GM21576 (cell line): ENCODE data around the gene ZFYVE9.
"Not testable (repeated sequence)": the region's sequence is repeated elsewhere in the genome, so short reads cannot be mapped to it uniquely, and the experiment has no call there.

Source experiments
- ATAC-seq: cut with Tn5 transposase; IDR thresholded peaks from one replicate; pipeline ENCODE4 v1.9.1; 2021; ENCODE audit warnings: mild to moderate bottlenecking, moderate library complexity; ENCODE audit not compliant: unreplicated experiment

Gene ZFYVE9, protein sequence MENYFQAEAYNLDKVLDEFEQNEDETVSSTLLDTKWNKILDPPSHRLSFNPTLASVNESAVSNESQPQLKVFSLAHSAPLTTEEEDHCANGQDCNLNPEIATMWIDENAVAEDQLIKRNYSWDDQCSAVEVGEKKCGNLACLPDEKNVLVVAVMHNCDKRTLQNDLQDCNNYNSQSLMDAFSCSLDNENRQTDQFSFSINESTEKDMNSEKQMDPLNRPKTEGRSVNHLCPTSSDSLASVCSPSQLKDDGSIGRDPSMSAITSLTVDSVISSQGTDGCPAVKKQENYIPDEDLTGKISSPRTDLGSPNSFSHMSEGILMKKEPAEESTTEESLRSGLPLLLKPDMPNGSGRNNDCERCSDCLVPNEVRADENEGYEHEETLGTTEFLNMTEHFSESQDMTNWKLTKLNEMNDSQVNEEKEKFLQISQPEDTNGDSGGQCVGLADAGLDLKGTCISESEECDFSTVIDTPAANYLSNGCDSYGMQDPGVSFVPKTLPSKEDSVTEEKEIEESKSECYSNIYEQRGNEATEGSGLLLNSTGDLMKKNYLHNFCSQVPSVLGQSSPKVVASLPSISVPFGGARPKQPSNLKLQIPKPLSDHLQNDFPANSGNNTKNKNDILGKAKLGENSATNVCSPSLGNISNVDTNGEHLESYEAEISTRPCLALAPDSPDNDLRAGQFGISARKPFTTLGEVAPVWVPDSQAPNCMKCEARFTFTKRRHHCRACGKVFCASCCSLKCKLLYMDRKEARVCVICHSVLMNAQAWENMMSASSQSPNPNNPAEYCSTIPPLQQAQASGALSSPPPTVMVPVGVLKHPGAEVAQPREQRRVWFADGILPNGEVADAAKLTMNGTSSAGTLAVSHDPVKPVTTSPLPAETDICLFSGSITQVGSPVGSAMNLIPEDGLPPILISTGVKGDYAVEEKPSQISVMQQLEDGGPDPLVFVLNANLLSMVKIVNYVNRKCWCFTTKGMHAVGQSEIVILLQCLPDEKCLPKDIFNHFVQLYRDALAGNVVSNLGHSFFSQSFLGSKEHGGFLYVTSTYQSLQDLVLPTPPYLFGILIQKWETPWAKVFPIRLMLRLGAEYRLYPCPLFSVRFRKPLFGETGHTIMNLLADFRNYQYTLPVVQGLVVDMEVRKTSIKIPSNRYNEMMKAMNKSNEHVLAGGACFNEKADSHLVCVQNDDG (N-terminal part only)

DNA sequence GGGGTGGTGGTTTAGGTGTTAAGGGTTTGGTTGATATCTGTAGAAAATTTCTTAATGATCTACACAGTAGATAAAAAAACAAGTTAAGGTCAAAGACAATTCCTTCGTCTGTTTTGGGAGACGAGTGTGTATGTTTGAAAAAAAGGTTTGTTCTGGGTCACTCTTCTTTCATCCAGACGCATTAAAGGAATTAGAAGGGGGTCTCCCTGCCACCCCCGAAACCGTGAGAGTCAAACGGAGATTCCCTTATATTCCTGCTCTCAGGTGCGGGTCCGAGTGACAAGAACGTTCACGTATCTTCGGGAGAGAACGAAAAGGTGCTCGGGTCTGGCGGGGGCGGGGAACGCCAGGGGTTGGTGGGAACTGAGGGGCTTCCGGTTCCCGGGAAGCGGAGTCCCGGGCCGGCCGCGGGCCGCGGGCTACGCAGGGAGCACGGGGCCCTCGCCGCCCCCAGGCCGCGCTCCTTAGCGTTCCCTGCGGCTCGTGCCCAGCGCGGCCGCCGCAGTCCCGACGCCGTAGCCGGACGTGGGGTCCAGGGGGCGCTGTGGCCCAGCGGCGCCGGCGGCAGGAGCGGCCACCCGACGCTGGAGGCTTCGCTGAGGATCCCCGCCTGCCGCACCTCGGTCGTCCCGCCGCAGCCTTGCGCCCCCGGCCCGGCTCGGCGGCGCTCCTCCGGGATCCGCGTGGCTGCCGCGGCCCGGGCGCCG lies at the start of gene ZFYVE9:
Gene ZFYVE9, plus strand, starts transcription at position 577 of the 707 bp plus-strand sequence. CDS start 91,118 bp downstream, outside the sequence.
- ATAC-seq = no peak

DNA sequence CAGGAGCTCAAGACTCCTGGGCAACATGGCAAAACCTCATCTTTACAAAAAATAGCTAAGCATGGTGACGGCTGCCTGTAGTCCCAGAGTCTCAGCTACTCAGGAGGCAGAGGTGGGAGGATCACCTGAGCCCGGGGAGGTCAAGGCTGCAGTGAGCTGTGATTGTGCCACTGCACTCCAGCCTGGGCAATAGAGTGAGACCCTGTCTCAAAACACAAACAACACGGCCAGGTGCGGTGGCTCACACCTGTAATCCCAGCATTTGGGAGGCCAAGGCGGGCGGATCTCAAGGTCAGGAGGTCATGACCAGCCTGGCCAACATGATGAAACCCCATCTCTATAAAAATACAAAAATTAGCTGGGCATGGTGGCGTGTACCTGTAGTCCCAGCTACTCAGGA lies 47.6 kb upstream of the ZFYVE9 start:
- ATAC-seq = not testable (repeated sequence)

DNA sequence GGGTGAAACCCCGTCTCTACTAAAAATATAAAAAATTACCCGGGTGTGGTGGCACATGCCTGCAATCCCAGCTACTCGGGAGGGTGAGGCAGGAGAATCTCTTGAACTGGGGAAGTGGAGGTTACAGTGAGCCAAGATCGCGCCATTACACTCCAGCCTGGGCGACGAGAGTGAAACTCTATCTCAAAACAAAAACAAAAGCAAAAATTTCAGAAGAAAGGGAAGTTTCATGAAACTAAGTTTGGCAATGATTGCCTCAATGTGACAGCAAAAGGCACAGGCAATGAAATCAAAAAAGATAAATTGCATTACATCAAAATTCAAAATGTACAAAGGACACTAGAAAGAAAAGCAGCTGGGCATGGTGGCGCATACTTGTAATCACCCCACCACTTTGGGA lies 45.7 kb upstream of the ZFYVE9 start:
- ATAC-seq = no peak

DNA sequence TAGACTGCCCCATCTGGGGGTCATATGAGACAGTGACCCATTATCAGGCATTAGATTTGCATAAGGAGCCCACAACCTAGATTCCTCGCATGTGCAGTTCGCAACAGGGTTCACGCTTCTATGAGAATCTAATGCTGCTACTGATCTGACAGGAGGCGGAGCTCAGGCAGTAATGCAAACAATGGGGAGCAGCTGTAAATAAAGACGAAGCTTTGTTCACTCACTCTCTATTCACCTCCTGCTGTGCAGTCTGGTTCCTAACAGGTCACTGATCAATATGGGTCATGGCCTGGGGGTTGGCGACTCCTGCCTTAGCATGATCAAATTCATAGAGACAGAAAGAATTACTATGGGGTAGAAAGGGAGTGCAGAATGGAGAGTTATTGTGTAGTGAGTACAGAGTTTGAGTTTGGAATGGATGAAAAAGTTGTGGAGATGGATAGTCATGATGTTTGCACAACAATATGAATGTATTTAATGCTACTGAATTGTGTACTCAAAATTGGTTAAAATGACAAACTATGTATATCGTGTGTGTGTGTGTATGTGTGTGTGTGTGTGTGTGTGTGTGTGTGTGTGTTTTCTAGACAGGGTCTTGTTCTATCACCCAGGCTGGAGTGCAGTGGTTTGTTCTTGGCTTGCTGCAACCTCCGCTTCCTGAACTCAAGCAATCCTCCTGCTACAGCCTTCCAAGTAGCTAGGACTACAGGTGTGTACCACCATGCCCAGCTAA lies 43.6 kb upstream of the ZFYVE9 start:
- no peak for ATAC-seq

DNA sequence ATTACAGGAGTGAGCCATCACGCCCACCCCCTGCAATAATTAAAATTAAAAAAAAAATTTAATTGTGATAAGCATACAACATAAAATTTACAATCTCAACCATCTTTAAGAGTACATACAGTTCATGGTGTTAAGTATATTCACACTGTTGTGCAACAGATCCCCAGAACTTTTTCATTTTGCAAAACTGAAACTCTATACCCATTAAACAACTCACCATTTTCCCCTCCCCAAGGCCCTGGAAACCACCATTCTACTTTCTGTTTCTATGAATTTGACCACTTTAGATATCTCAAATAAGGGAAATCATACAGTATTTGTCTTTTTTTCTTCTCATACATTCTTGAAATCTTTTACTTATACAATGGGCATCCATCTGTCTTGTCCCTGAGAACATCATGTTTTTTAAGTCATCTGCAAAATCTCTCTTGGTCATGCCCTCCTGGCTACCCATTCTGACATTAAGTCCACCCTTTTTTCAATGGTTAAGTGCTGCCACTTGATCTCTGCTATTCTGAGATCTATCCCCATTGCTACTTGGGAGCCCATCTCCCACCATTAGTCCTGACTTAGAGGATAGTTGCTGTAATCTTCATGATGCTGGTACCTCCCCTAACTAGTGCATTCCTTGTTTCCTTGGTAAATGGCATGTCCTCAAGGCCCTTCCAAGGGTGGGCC lies 39.4 kb upstream of the ZFYVE9 start:
- no peak for ATAC-seq

DNA sequence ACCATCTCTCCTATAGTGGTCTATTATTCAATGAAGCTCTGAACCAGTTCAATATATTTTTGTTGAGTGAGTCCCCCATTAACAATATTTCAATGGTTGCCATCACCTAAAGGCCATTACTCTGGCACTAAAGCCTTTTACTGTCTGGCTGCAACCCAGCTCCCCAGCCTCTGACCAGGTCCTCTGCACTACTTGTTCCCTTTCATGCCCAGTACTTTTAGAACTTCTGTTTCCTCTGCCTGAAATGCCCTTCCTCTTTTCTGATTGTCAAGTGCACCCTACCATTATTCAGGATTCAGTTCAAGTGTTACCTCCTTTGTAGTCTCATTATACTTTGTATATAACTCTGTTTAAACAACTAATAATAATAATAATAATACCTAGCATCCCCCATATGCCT lies 30.4 kb upstream of the ZFYVE9 start:
- no peak for ATAC-seq

DNA sequence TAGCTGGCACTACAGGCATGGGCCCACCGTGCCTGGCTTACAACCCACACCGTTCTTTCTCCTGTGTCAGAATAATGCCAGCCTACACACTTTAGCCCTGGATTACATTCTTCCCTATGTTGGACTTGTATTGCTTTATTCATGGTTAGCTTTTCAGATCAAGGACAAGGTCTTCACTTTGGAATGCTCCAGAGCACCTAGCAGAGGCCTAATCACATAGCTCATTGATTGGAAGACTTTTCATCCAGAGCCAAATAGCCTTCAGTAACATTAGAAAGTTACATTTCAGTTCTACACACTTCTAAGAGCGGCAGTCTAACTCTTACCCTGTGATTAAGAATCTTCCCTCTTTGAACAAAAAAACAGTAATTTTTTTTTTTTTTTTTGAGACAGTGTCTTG lies 29.4 kb upstream of the ZFYVE9 start:
- ATAC-seq = no peak

DNA sequence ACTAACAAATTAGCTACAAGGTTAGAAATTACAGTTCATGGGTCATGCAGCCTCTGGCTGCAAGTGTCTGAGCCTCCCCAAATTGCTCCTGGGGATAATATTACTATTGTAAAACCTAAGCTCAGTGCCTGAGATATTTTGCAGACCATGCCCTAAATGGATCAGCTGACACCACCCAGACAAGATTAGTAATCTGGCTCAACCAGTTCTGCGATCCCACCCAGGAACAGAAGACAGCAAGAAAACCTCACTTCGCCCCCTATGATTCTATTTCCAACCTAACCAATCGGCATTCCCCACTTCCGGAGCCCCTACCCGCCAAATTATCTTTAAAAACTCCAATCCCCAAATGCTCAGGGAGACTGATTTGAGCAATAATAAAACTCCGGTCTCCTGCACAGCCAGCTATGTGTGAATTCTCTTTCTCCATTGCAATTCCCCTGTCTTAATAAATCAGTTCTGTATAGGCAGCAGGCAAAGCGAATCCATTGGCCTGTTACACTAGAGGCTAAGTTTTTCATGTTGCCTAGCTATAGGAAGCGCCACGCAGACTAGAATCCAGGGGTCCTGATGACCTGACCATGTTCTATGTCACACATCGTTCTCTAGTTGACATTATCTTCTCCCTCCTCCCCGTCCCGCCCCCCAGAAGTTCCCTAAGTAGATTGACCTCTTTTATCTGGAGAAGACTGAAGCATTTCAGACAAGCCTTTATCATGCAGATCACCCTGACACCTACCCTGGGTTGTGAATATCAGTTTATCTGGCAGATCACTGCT lies 22.4 kb upstream of the ZFYVE9 start:
- ATAC-seq = no peak

DNA sequence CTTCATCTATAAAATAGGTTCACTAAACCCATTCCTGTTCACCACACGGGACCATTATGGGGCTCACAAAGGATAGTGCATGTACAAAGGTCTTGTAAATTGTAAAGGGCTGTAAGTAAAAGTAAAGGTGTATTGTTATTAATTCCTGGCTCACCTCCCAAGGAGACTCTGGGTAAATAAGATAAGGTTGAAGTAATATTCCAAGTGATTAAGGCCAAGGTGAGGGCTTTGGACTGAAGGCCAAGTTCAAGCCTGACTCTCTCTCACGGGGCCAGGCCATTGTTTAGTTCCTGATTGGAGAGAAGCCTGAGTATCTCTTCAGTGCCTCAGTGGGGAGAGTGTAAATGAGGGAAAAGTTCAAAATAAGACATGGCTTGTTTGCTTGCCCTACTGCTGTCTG lies 19.5 kb upstream of the ZFYVE9 start:
- no peak for ATAC-seq

DNA sequence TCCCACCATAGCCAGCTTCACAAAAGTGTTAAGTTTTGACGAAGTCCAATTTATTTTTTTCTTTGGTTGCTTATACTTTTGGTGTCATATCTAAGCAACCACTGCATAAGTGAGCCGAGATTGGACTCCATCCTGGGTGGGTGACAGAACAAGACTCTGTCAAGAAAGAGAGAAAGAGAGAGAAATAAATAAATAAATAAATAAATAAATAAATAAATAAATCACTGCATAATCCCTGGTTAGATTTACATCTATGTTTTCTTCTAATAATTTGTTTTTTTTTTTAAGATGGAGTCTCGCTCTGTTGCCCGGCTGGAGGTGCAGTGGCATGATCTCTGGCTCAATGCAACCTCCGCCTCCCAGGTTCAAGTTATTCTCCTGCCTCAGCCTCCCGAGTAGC lies 18.3 kb upstream of the ZFYVE9 start:
- ATAC-seq = no peak

DNA sequence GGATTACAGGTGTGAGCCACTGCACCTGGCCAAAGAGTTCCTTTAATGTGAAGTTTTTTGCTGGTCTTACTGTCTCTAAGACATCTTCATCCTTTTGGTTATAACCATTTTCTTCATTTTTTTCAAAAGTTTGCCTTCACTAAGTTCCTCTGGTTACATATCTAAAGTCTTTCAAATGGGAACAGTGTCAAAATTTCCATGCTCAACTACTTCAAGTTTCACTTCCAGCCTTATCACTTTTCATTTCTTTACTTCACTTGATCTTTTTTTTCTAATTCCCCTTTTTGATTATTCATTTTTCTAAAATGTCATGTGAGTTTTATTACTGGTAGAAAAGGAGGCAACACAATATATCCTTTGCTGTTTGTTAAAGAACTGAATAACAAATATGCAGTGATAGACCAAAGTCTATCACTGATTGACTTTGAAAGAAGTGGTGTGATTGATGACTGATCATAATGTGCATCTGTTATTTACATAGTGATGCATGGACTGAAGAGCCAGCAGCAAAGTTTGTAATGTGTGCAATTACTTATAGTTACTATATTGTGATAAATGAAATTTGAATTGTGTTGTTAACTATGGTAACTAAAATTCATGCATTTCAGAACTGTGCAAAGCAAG lies 16.0 kb upstream of the ZFYVE9 start:
- no peak for ATAC-seq

DNA sequence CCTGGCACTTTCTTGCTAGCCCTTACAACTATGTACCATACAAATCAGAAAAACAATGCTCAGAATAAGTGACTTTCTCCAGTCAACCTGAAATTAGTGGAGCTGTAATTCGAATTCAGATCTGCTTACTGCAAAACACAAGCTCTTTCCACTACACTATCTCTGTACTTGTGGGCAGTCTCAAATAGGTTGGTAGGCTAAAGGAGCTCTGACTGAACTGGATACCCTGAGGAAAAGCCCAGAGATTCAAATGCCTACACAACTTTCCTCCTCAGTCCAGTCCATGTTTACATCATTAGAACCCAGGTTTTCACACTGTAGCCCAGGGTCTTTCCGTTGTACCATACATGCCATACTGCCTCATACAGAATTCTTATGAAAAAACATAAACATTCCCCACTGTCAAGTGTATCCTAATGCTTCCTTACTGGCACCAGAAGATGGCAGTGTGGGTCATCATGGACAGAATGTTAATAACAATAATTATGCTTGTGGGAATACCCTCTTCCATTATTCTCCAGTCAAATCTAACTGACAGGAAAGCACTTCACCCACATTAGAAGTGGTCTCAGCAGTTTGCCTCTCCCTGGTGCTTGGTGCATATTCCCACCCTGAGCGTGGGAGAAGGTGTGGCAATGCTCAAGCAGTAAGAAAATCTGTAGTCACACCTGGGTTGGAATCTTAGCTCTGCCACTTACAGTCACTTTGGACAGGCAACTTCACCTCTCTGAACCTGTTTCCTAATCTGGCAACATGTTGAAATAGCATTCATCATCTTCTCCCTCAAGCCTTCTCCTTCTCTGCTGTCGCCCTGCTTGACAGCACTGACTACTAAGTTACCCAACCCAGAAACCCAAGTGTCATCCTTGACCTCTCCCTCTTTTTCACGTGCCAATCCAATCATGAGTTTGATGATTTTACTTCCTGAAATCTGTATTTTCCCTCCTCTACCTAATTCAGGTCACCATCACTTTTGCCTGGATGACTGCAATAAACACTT lies 14.4 kb upstream of the ZFYVE9 start:
- ATAC-seq = no peak

DNA sequence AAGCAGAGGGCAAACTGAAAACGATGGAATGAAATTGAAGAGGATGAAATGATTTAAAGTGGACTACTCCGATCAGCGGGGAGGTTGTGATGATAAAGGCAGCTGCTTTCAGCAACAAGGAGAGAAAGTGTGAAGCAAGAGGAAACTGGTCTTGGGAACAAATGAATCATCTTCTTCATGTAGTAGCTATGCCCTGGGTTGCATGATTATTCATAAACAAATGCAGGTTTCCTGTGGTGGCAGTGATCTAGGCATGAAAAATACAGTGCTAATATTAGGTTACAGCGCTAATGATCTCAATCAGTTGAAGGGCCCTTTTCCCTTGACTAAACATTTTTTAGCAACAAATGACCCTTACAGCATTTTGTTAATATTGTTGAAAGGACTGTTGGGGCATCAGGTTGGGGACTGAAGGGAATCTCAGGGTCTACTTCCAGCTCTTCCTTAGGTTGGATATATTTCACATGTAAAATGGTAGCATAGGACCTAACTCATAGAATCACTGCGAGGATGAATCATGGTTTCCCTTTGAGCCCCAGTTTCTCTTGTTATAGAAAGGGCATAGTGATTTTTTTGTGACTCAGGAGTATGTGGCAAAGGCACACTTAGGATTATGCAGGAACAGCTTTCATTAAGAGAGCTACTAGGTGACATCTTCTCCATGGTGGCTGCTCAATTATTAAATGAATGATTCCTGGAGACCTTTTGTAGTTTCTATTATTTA lies 1.9 kb upstream of the ZFYVE9 start:
- peak; percentile 67 for ATAC-seq

DNA sequence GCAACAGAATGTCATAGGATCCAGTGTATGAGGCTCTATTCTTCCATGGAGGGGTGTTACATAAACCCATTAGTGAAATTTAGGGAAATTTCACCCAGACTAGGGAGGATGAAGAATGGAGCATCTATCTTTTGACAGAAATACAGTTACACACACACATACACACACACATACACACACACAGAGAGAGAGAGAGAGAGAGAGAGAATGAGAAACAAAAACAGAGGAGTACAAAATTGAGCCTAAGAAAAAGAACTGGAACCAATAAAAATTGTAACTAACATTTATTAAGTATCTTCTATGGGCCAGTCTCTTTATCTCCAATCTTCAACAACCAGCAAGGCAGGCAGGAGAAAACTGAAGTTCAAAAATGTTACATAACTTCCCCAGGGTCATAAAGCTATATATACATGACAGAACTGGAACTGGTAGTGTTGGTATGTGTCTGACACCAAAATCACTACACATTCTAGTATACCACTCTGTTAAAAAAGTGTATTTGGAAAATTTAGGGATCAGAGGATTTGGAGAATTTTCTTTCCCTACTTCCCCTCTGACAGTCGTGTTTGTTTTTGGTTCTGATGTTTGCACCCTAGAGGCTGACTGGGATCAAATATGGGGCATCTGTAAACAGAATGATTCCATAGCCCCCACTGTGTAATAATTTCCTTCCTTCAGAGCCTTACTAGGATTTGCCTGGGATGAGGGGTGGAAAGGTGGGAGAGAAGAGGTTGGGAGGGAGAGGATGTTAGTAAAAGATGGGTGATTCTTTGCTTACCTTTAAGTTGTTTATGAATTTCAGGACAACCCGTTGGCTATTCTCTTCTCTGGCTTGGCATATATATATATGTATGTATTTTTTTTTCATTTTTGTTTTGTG lies 1.0 kb upstream of the ZFYVE9 start:
- no peak for ATAC-seq
